Measurements from ENCODE around the gene TTC23. TPM values are rescaled to one million over a fixed set of nuclear protein-coding genes. Genes with fewer than 3 reads are reported as not detected.
A peak's percentile ranks its signal among the peaks of the same experiment; 100 is the strongest.

The TTC23 gene
- total RNA-seq, 1 donor from 2014 or later, result 21.9 TPM

GRCh38 chr15:99275061-99275460 is 25.7 kb upstream of the TTC23 start:
- no peaks in the 10 kb centered on the region for H3K9me3 ChIP-seq (ENCODE audit: control insufficient read depth in 3 of 3, low read length in 3 of 3)
- no peak overlapping the region for H3K9ac ChIP-seq (ENCODE audit: low read depth in 1 of 3, low read length in 3 of 3)
- H3K36me3 ChIP-seq (ENCODE audit: control insufficient read depth in 3 of 3, insufficient read depth in 3 of 3, low read length in 3 of 3), result no peaks in the 10 kb centered on the region
- H3K27ac ChIP-seq (ENCODE audit: low read depth, low read length), result no peak overlapping the region
- no peaks in the 10 kb centered on the region for H3K4me1 ChIP-seq (ENCODE audit: control insufficient read depth in 3 of 3, insufficient read depth in 3 of 3, low read length in 3 of 3)
- H3K4me3 ChIP-seq (ENCODE audit: low read length in 3 of 3), result no peak overlapping the region
- no peaks in the 10 kb centered on the region for H3K27me3 ChIP-seq (ENCODE audit: control insufficient read depth in 3 of 3, insufficient read depth in 3 of 3, low read length in 3 of 3)

DNA sequence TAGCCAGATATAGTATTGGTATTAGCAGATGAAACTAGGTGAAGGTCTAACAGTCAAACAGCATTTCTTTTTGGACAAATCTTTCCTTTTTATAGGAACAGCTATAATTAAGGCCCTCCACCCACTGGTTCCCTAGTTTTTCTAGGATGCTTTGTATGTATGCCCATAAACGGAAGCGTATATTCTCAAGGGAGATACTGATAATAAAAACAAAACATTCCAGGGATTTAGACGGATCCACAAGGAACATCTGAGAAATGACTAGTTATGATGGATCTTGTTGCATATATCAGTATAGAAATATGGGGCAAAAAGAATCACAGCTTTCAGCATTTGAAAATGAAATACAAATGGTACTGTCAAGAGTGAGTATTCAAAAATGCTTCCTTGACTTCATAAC is 24.4 kb upstream of the TTC23 start:
- H3K27ac ChIP-seq (ENCODE audit: low read depth, low read length), result no peak overlapping the region
- H3K4me3 ChIP-seq (ENCODE audit: low read length in 3 of 3), result no peak overlapping the region
- no peaks in the 10 kb centered on the region for H3K4me1 ChIP-seq (ENCODE audit: control insufficient read depth in 3 of 3, insufficient read depth in 3 of 3, low read length in 3 of 3)
- no peaks in the 10 kb centered on the region for H3K36me3 ChIP-seq (ENCODE audit: control insufficient read depth in 3 of 3, insufficient read depth in 3 of 3, low read length in 3 of 3)
- H3K9ac ChIP-seq (ENCODE audit: low read depth in 1 of 3, low read length in 3 of 3), result no peak overlapping the region
- H3K27me3 ChIP-seq (ENCODE audit: control insufficient read depth in 3 of 3, insufficient read depth in 3 of 3, low read length in 3 of 3), result no peaks in the 10 kb centered on the region
- H3K9me3 ChIP-seq (ENCODE audit: control insufficient read depth in 3 of 3, low read length in 3 of 3), result no peaks in the 10 kb centered on the region

DNA sequence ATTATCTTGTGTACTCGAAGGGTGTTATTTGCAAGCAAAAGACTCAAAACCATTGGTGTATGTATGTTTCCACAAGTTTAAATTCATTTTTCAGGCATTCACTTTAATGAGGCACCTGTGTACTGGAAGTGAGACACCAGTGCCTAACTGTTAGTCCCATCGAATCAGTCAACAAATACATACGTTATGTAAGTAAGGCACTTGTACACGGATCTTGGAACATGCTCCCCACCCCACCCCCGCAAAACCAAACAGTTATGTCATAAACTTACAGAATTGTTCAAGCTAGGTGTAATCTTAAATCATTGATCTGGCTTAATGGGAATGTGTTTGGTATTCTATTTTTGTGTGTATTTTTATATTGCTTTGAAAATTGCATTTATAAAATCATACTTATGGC is 19.1 kb upstream of the TTC23 start:
- H3K9me3 ChIP-seq (ENCODE audit: control insufficient read depth in 3 of 3, low read length in 3 of 3), result no peaks in the 10 kb centered on the region
- no peak overlapping the region for H3K9ac ChIP-seq (ENCODE audit: low read depth in 1 of 3, low read length in 3 of 3)
- no peaks in the 10 kb centered on the region for H3K36me3 ChIP-seq (ENCODE audit: control insufficient read depth in 3 of 3, insufficient read depth in 3 of 3, low read length in 3 of 3)
- no peaks in the 10 kb centered on the region for H3K4me1 ChIP-seq (ENCODE audit: control insufficient read depth in 3 of 3, insufficient read depth in 3 of 3, low read length in 3 of 3)
- H3K27ac ChIP-seq (ENCODE audit: low read depth, low read length), result no peak overlapping the region
- no peaks in the 10 kb centered on the region for H3K27me3 ChIP-seq (ENCODE audit: control insufficient read depth in 3 of 3, insufficient read depth in 3 of 3, low read length in 3 of 3)
- no peak overlapping the region for H3K4me3 ChIP-seq (ENCODE audit: low read length in 3 of 3)

DNA sequence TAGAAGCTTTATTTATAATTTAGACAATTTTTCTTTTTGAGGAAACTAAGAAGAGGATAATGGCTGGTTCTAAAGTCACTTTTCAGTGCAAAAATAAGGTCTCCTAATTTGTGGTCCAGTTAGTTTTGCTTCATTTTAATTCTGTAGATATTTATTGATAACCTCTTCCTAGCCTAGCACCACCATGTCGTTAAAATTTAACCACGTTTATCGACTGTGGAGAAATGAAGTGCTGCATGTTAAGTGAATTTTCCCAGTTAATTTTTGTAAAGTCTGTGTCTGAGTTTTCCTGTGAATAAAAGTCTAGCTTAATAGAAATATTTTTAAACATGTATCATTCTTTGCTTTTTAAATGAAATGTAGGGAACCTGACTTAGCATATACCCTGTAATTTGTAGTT is 18.6 kb upstream of the TTC23 start:
- H3K36me3 ChIP-seq (ENCODE audit: control insufficient read depth in 3 of 3, insufficient read depth in 3 of 3, low read length in 3 of 3), result no peaks in the 10 kb centered on the region
- H3K4me3 ChIP-seq (ENCODE audit: low read length in 3 of 3), result no peak overlapping the region
- H3K9me3 ChIP-seq (ENCODE audit: control insufficient read depth in 3 of 3, low read length in 3 of 3), result no peaks in the 10 kb centered on the region
- H3K27me3 ChIP-seq (ENCODE audit: control insufficient read depth in 3 of 3, insufficient read depth in 3 of 3, low read length in 3 of 3), result no peaks in the 10 kb centered on the region
- no peak overlapping the region for H3K9ac ChIP-seq (ENCODE audit: low read depth in 1 of 3, low read length in 3 of 3)
- H3K4me1 ChIP-seq (ENCODE audit: control insufficient read depth in 3 of 3, insufficient read depth in 3 of 3, low read length in 3 of 3), result no peaks in the 10 kb centered on the region
- H3K27ac ChIP-seq (ENCODE audit: low read depth, low read length), result no peak overlapping the region

DNA sequence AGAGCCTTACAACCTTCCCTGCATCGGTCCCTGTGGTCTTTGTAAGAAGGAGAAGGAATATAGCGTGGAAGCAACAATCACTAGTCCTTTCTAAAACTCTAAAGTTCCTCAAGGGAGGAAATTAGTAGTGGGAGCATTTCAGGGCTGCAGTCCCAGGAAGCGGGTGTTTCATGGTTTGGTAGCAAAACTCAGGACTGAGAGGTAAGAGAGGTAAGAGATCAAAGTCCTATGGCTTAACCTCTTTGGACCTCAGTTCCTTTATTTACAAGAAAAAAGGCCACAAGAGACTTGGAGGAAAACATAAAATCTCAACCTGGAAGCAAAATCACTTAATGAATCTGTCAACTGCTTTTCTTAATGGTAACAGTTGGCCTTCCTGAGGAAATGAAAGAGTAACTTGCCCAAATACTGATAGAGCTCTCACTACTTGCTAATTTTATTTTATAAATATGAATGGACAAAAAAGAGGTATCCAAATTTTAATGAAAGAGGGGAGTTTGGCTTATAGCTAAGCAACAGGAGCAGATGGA is 16.2 kb upstream of the TTC23 start:
- no peaks in the 10 kb centered on the region for H3K9me3 ChIP-seq (ENCODE audit: control insufficient read depth in 3 of 3, low read length in 3 of 3)
- no peaks in the 10 kb centered on the region for H3K27me3 ChIP-seq (ENCODE audit: control insufficient read depth in 3 of 3, insufficient read depth in 3 of 3, low read length in 3 of 3)
- no peak overlapping the region for H3K9ac ChIP-seq (ENCODE audit: low read depth in 1 of 3, low read length in 3 of 3)
- H3K27ac ChIP-seq (ENCODE audit: low read depth, low read length), result no peak overlapping the region
- no peak overlapping the region for H3K4me3 ChIP-seq (ENCODE audit: low read length in 3 of 3)
- no peaks in the 10 kb centered on the region for H3K36me3 ChIP-seq (ENCODE audit: control insufficient read depth in 3 of 3, insufficient read depth in 3 of 3, low read length in 3 of 3)
- H3K4me1 ChIP-seq (ENCODE audit: control insufficient read depth in 3 of 3, insufficient read depth in 3 of 3, low read length in 3 of 3), result no peaks in the 10 kb centered on the region

GRCh38 chr15:99264125-99264524 is 14.7 kb upstream of the TTC23 start:
- no peaks in the 10 kb centered on the region for H3K27me3 ChIP-seq (ENCODE audit: control insufficient read depth in 3 of 3, insufficient read depth in 3 of 3, low read length in 3 of 3)
- no peaks in the 10 kb centered on the region for H3K4me1 ChIP-seq (ENCODE audit: control insufficient read depth in 3 of 3, insufficient read depth in 3 of 3, low read length in 3 of 3)
- no peaks in the 10 kb centered on the region for H3K36me3 ChIP-seq (ENCODE audit: control insufficient read depth in 3 of 3, insufficient read depth in 3 of 3, low read length in 3 of 3)
- H3K4me3 ChIP-seq (ENCODE audit: low read length in 3 of 3), result no peak overlapping the region
- H3K27ac ChIP-seq (ENCODE audit: low read depth, low read length), result no peak overlapping the region
- H3K9ac ChIP-seq (ENCODE audit: low read depth in 1 of 3, low read length in 3 of 3), result no peak overlapping the region
- no peaks in the 10 kb centered on the region for H3K9me3 ChIP-seq (ENCODE audit: control insufficient read depth in 3 of 3, low read length in 3 of 3)

- Histone ChIP-seq H3K36me3 (ENCODE audit: control insufficient read depth in 3 of 3, insufficient read depth in 3 of 3, low read length in 3 of 3) (peaks cover 0 to 4% (median 0%) of the 10 kb centered on the region in 3 donors), H3K9ac (ENCODE audit: low read depth in 1 of 3, low read length in 3 of 3) (no peak overlapping the region), H3K27me3 (ENCODE audit: control insufficient read depth in 3 of 3, insufficient read depth in 3 of 3, low read length in 3 of 3) (no peaks in the 10 kb centered on the region), H3K4me1 (ENCODE audit: control insufficient read depth in 3 of 3, insufficient read depth in 3 of 3, low read length in 3 of 3) (peaks cover 2 to 12% (median 5%) of the 10 kb centered on the region in 3 donors), H3K27ac (ENCODE audit: low read depth, low read length) (no peak overlapping the region), H3K9me3 (ENCODE audit: control insufficient read depth in 3 of 3, low read length in 3 of 3) (no peaks in the 10 kb centered on the region), H3K4me3 (ENCODE audit: low read length in 3 of 3) (no peak overlapping the region)
These were observed 7.8 kb upstream of the TTC23 start for GRCh38 chr15:99257107-99257750.

DNA sequence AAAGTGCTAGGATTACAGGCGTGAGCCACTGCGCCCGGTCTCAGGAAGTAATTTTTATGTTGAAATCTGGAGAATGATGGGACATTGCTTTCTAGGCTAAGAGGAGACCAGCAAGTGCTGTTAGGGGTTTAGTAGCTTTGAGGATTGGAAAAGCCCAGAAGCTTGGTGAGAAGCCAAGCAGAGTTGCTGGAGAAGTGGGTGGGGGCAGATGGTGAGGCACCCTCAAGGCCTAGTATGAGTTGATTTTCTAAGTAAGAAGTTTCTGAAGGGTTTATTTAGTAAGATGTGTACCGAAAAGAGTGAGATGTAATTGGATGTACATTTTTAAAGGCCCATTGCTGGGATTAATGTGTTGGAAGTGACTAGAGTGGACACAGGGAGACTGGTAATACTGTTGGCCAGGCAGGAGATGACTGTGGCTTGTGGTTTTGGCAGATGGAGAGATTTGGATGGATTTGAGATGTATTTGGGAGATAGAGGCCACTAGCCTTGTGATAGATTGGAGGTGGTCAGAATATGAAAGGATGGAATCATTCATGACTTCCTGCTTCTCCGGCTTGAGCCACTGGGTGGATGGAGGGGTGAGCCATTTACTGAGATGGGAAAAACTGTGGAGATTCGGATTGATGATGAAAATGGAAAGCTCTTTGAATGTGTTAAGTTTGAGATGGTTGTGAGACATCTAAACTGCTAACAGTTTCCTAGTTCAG is 4.2 kb upstream of the TTC23 start:
- H3K9ac ChIP-seq (ENCODE audit: low read depth in 1 of 3, low read length in 3 of 3), result no peak overlapping the region
- no peaks in the 10 kb centered on the region for H3K9me3 ChIP-seq (ENCODE audit: control insufficient read depth in 3 of 3, low read length in 3 of 3)
- no peak overlapping the region for H3K4me3 ChIP-seq (ENCODE audit: low read length in 3 of 3)
- H3K36me3 ChIP-seq (ENCODE audit: control insufficient read depth in 3 of 3, insufficient read depth in 3 of 3, low read length in 3 of 3), result peaks cover 0 to 4% (median 0%) of the 10 kb centered on the region in 3 donors
- H3K27me3 ChIP-seq (ENCODE audit: control insufficient read depth in 3 of 3, insufficient read depth in 3 of 3, low read length in 3 of 3), result no peaks in the 10 kb centered on the region
- no peak overlapping the region for H3K27ac ChIP-seq (ENCODE audit: low read depth, low read length)
- H3K4me1 ChIP-seq (ENCODE audit: control insufficient read depth in 3 of 3, insufficient read depth in 3 of 3, low read length in 3 of 3), result peaks cover 7 to 16% (median 7%) of the 10 kb centered on the region in 3 donors

GRCh38 chr15:99252326-99252725 is 2.9 kb upstream of the TTC23 start:
- peaks cover 0 to 2% (median 0%) of the 10 kb centered on the region in 3 donors for H3K36me3 ChIP-seq (ENCODE audit: control insufficient read depth in 3 of 3, insufficient read depth in 3 of 3, low read length in 3 of 3)
- H3K27ac ChIP-seq (ENCODE audit: low read depth, low read length), result peak overlapping the region; percentile 94
- H3K4me3 ChIP-seq (ENCODE audit: low read length in 3 of 3), result peak overlapping the region; percentile 74 to 93 (median 81)
- peak overlapping the region; percentile 92 to 97 (median 94) for H3K9ac ChIP-seq (ENCODE audit: low read depth in 1 of 3, low read length in 3 of 3)
- H3K27me3 ChIP-seq (ENCODE audit: control insufficient read depth in 3 of 3, insufficient read depth in 3 of 3, low read length in 3 of 3), result no peaks in the 10 kb centered on the region
- H3K4me1 ChIP-seq (ENCODE audit: control insufficient read depth in 3 of 3, insufficient read depth in 3 of 3, low read length in 3 of 3), result peaks cover 10 to 22% (median 13%) of the 10 kb centered on the region in 3 donors
- no peaks in the 10 kb centered on the region for H3K9me3 ChIP-seq (ENCODE audit: control insufficient read depth in 3 of 3, low read length in 3 of 3)
